Natural killer cell (primary cell): Measurements from ENCODE around the gene NUBP2. TPM values are rescaled to one million over a fixed set of nuclear protein-coding genes. Genes with fewer than 3 reads are reported as not detected.
A peak's percentile ranks its signal among the peaks of the same experiment; 100 is the strongest.

Experiments used
- ATAC-seq, 3 donors: fragments of 150-1000 bp in 2 of 3; fragments of 200-7000 bp in 1 of 3; cut with Tn5 transposase; 1 replicate in 1 of 3; 2 replicates in 2 of 3; pipeline ENCODE4 v1.10.0; 2021; ENCODE audit warnings: mild to moderate bottlenecking in 2 of 3, moderate library complexity in 2 of 3
- DNase-seq, 2 donors: peaks; one replicate each; pipeline versions ENCODE4 v3.0.0 to v3.0.0-alpha.2; 2013 to 2021; ENCODE audit warnings: mixed read lengths in 1 of 2
- H3K27ac ChIP-seq: one replicate; pipeline ENCODE4 v1.5.1; 2013; ENCODE audit warnings: mild to moderate bottlenecking, low read length
- H3K27me3 ChIP-seq: one replicate; pipeline ENCODE4 v1.6.1; 2013; ENCODE audit warnings: low read length; ENCODE audit not compliant: control insufficient read depth, insufficient read depth
- H3K36me3 ChIP-seq: one replicate; pipeline ENCODE4 v1.6.1; 2013; ENCODE audit warnings: low read length; ENCODE audit not compliant: control insufficient read depth, insufficient read depth
- H3K4me1 ChIP-seq: one replicate; pipeline ENCODE4 v1.6.1; 2013; ENCODE audit warnings: low read length; ENCODE audit not compliant: control insufficient read depth, insufficient read depth
- H3K4me3 ChIP-seq: one replicate; pipeline ENCODE4 v1.5.1; 2013; ENCODE audit warnings: low read length
- H3K9me3 ChIP-seq: one replicate; pipeline ENCODE4 v1.6.1; 2013; ENCODE audit warnings: low read length; ENCODE audit not compliant: control insufficient read depth, insufficient read depth
- H3K27ac Mint-ChIP-seq, 2 donors: one replicate each; pipeline ENCODE4 v1.8.0; 2022; ENCODE audit warnings: mild to moderate bottlenecking in 2 of 2, mixed read lengths in 2 of 2, moderate library complexity in 1 of 2
- H3K27me3 Mint-ChIP-seq, 2 donors: one replicate each; pipeline ENCODE4 v1.8.0; 2022; ENCODE audit warnings: low read depth in 2 of 2, mixed read lengths in 2 of 2
- H3K36me3 Mint-ChIP-seq: one replicate; pipeline ENCODE4 v1.8.0; 2022; ENCODE audit warnings: mixed read lengths
- H3K4me1 Mint-ChIP-seq, 2 donors: one replicate each; pipeline ENCODE4 v1.8.0; 2022; ENCODE audit warnings: mixed read lengths in 2 of 2
- H3K4me3 Mint-ChIP-seq: one replicate; pipeline ENCODE4 v1.8.0; 2022; ENCODE audit warnings: mild to moderate bottlenecking, moderate library complexity, mixed read lengths
- H3K9me3 Mint-ChIP-seq, 2 donors: one replicate each; pipeline ENCODE4 v1.8.0; 2022; ENCODE audit warnings: mixed read lengths in 2 of 2
- WGBS: methylation state at CpG from one replicate; pipeline ENCODE4 v1.1.7; 2013; ENCODE audit warnings: missing lambda C conversion rate; ENCODE audit not compliant: insufficient coverage; 5-methylcytosine and 5-hydroxymethylcytosine counted together
- intact Hi-C: fragments of 100-400 bp; cut with micrococcal nuclease; formaldehyde crosslinking; loops from one replicate; pipeline ENCODE4 v1.14.2; 2022
- total RNA-seq, 4 donors: library from RNA; stranded (reverse); fragments of 120-200 nt in 1 of 4; gene quantifications; one replicate each; pipeline versions ENCODE4 v1.2.3 to v1.2.4, GENCODE V29; 2013 to 2022
- TF ChIP-seq, protein P1 (sequence below): fragments of 200-600 bp; IDR thresholded peaks from one replicate; pipeline ENCODE4 v1.8.0; 2022; ENCODE audit warnings: antibody characterized with exemption

NUBP2 gene
- total RNA-seq, 3 donors from 2014 or later (not counting 1 experiment from before 2014, with no cell fraction given) = 39.5 to 51.9 (median 49.4) TPM

- H3K4me1 ChIP-seq = peaks cover 45% of the 10 kb centered on the region
- 90% methylated on average over 27 of the region's 27 CpGs for WGBS
- H3K4me3 ChIP-seq = no peak overlapping the region
- H3K27ac ChIP-seq = no peak overlapping the region
- no peaks in the 10 kb centered on the region for H3K36me3 Mint-ChIP-seq
- no peaks in the 10 kb centered on the region for H3K27me3 Mint-ChIP-seq
- peaks cover 24% of the 10 kb centered on the region for H3K36me3 ChIP-seq
- DNase-seq = no peak
- H3K4me3 Mint-ChIP-seq = peak overlapping the region; percentile 21
- H3K9me3 Mint-ChIP-seq = no peaks in the 10 kb centered on the region
- H3K4me1 Mint-ChIP-seq = peaks cover 10 to 16% of the 10 kb centered on the region in 2 donors
- peak overlapping the region in 1 of 2 donors; percentile 88 for H3K27ac Mint-ChIP-seq
- no peaks in the 10 kb centered on the region for H3K27me3 ChIP-seq
- ATAC-seq = no peak
- TF ChIP-seq, protein P1, sequence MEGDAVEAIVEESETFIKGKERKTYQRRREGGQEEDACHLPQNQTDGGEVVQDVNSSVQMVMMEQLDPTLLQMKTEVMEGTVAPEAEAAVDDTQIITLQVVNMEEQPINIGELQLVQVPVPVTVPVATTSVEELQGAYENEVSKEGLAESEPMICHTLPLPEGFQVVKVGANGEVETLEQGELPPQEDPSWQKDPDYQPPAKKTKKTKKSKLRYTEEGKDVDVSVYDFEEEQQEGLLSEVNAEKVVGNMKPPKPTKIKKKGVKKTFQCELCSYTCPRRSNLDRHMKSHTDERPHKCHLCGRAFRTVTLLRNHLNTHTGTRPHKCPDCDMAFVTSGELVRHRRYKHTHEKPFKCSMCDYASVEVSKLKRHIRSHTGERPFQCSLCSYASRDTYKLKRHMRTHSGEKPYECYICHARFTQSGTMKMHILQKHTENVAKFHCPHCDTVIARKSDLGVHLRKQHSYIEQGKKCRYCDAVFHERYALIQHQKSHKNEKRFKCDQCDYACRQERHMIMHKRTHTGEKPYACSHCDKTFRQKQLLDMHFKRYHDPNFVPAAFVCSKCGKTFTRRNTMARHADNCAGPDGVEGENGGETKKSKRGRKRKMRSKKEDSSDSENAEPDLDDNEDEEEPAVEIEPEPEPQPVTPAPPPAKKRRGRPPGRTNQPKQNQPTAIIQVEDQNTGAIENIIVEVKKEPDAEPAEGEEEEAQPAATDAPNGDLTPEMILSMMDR = no peak
- intact Hi-C loops = loop anchor here (10.0 kb wide), 1 partner anchor 145 kb away; no protein-coding TSS in a partner anchor
- no peaks in the 10 kb centered on the region for H3K9me3 ChIP-seq
Measured at GRCh38 chr16:1779741-1780676, 2.8 kb upstream of the NUBP2 start.

GRCh38 chr16:1780677-1781072, 2.1 kb upstream of the NUBP2 start:
- no peaks in the 10 kb centered on the region for H3K36me3 Mint-ChIP-seq
- H3K4me3 Mint-ChIP-seq = peak overlapping the region; percentile 89
- no peaks in the 10 kb centered on the region for H3K9me3 Mint-ChIP-seq

GRCh38 chr16:1781254-1781653, 1.5 kb upstream of the NUBP2 start:
- Mint-ChIP-seq H3K4me1 (peaks cover 10 to 22% of the 10 kb centered on the region in 2 donors), H3K9me3 (no peaks in the 10 kb centered on the region), H3K27me3 (no peaks in the 10 kb centered on the region), H3K36me3 (no peaks in the 10 kb centered on the region), H3K4me3 (peak overlapping the region; percentile 89), H3K27ac (peak overlapping the region; percentile 88 to 92)
- peak overlapping the region; percentile 51 for H3K4me3 ChIP-seq
- intact Hi-C loops = no loop called here
- H3K27ac ChIP-seq = peak overlapping the region; percentile 19
- TF ChIP-seq, protein P1 = no peak
- ATAC-seq (no peak), DNase-seq (no peak)
- peaks cover 19% of the 10 kb centered on the region for H3K36me3 ChIP-seq
- H3K27me3 ChIP-seq = no peaks in the 10 kb centered on the region
- 82% methylated on average over 20 of the region's 20 CpGs for WGBS
- peaks cover 49% of the 10 kb centered on the region for H3K4me1 ChIP-seq
- H3K9me3 ChIP-seq = no peaks in the 10 kb centered on the region

More at GRCh38 chr16:1780677-1781072, 2.1 kb upstream of the NUBP2 start:
- 93% methylated on average over 6 of the region's 6 CpGs for WGBS
- ATAC-seq = no peak
- H3K9me3 ChIP-seq = no peaks in the 10 kb centered on the region
- H3K36me3 ChIP-seq = peaks cover 19% of the 10 kb centered on the region
- peak overlapping the region in 1 of 2 donors; percentile 88 for H3K27ac Mint-ChIP-seq
- H3K27me3 Mint-ChIP-seq = no peaks in the 10 kb centered on the region
- DNase-seq = no peak
- peaks cover 49% of the 10 kb centered on the region for H3K4me1 ChIP-seq
- no peak overlapping the region for H3K4me3 ChIP-seq
- peaks cover 10 to 22% of the 10 kb centered on the region in 2 donors for H3K4me1 Mint-ChIP-seq
- TF ChIP-seq, protein P1 = no peak
- intact Hi-C loops = no loop called here
- H3K27ac ChIP-seq = no peak overlapping the region
- H3K27me3 ChIP-seq = no peaks in the 10 kb centered on the region
